DND-41 (cell line): ENCODE measurements around the gene IQGAP2.

ENCODE experiments used
- CTCF ChIP-seq: IDR thresholded peaks from 2 replicates; pipeline ENCODE4 v1.5.1; 2012; ENCODE audit warnings: borderline replicate concordance, low read length, moderate library complexity, mild to moderate bottlenecking; ENCODE audit not compliant: poor library complexity, severe bottlenecking; ENCODE audit errors: extremely low read depth
- EZH2 ChIP-seq: IDR thresholded peaks from 3 replicates; pipeline ENCODE4 v1.6.1; 2012; ENCODE audit warnings: borderline replicate concordance, low read depth, mild to moderate bottlenecking, moderate library complexity, low read length, inconsistent platforms; ENCODE audit not compliant: severe bottlenecking

- TF ChIP-seq CTCF, result no peak
- TF ChIP-seq EZH2, result no peak
Observed at GRCh38 chr5:76682387-76682786, 279.3 kb downstream of the IQGAP2 start.
